ENCODE measurements around the gene COQ5. TPM values are rescaled to one million over a fixed set of nuclear protein-coding genes. Genes with fewer than 3 reads are reported as not detected.
A peak's percentile ranks its signal among the peaks of the same experiment; 100 is the strongest.

The COQ5 gene
- total and polyA plus RNA-seq, 9 donors: 20.7 to 34.0 (median 22.7) TPM

GRCh38 chr12:120538281-120539156 is 9.6 kb upstream of the COQ5 start:
- Histone ChIP-seq H3K4me3 (no peak overlapping the region), H3K9me3 (no peaks in the 10 kb centered on the region), H3K4me1 (ENCODE audit: insufficient read depth) (peaks cover 34% of the 10 kb centered on the region), H3K27me3 (no peaks in the 10 kb centered on the region), H3K27ac (peak overlapping the region in 1 of 2 donors; percentile 36), H3K36me3 (no peaks in the 10 kb centered on the region)
- DNase-seq: peak in 3 of 5 donors; percentile 33 to 61 (median 44)
- 13 to 17% (median 14%) methylated on average over 6 of the region's 6 CpGs for WGBS, 3 donors
- intact Hi-C loops (cut with DNase I): no loop called here
- no peak for TF ChIP-seq POLR2A (IDR thresholded peaks at IDR 0.05)
- TF ChIP-seq, protein P1, sequence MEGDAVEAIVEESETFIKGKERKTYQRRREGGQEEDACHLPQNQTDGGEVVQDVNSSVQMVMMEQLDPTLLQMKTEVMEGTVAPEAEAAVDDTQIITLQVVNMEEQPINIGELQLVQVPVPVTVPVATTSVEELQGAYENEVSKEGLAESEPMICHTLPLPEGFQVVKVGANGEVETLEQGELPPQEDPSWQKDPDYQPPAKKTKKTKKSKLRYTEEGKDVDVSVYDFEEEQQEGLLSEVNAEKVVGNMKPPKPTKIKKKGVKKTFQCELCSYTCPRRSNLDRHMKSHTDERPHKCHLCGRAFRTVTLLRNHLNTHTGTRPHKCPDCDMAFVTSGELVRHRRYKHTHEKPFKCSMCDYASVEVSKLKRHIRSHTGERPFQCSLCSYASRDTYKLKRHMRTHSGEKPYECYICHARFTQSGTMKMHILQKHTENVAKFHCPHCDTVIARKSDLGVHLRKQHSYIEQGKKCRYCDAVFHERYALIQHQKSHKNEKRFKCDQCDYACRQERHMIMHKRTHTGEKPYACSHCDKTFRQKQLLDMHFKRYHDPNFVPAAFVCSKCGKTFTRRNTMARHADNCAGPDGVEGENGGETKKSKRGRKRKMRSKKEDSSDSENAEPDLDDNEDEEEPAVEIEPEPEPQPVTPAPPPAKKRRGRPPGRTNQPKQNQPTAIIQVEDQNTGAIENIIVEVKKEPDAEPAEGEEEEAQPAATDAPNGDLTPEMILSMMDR (IDR thresholded peaks at IDR 0.05): no peak
- no peak for TF ChIP-seq EP300 (IDR thresholded peaks at IDR 0.05)

DNA sequence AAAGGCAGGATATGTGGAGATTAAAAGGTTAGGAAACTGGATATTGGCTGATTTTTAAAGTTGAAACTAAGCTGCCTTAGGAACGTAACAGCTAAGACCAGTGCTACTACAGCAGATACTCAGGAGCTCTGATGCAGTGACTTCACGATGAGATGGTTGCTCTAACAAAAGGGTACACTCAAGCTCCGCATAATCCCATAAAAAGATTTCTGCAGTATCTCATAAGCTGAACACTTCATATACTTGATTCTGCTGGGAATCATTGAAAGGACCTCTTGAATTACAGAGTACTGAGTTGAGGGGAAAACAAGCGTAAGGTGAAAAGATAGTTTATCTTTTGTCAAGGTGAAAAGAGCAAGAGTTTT is 8.9 kb upstream of the COQ5 start:
- Histone ChIP-seq H3K9me3 (no peaks in the 10 kb centered on the region), H3K4me1 (ENCODE audit: insufficient read depth) (peaks cover 34% of the 10 kb centered on the region), H3K27ac (peak overlapping the region in 1 of 2 donors; percentile 36), H3K27me3 (no peaks in the 10 kb centered on the region), H3K4me3 (no peak overlapping the region), H3K36me3 (no peaks in the 10 kb centered on the region)
- WGBS, 3 donors: 17 to 23% (median 18%) methylated on average over 4 of the region's 4 CpGs
- intact Hi-C loops (cut with DNase I): no loop called here
- DNase-seq: no peak
- TF ChIP-seq POLR2A (IDR thresholded peaks at IDR 0.05) (no peak), EP300 (IDR thresholded peaks at IDR 0.05) (no peak)
- TF ChIP-seq, protein P1 (IDR thresholded peaks at IDR 0.05): no peak

GRCh38 chr12:120536064-120536791 is 7.3 kb upstream of the COQ5 start:
- Histone ChIP-seq H3K27me3 (no peaks in the 10 kb centered on the region), H3K27ac (no peak overlapping the region), H3K4me3 (peak overlapping the region; percentile 81), H3K36me3 (no peaks in the 10 kb centered on the region), H3K4me1 (ENCODE audit: insufficient read depth) (peaks cover 28% of the 10 kb centered on the region), H3K9me3 (no peaks in the 10 kb centered on the region)
- no peak for DNase-seq
- intact Hi-C loops (cut with DNase I): no loop called here
- no peak for TF ChIP-seq EP300 (IDR thresholded peaks at IDR 0.05)
- TF ChIP-seq POLR2A (IDR thresholded peaks at IDR 0.05): no peak
- TF ChIP-seq, protein P1 (IDR thresholded peaks at IDR 0.05): no peak
- WGBS, 3 donors: 46 to 62% (median 53%) methylated on average over 13 of the region's 13 CpGs

GRCh38 chr12:120534703-120535655 is 6.0 kb upstream of the COQ5 start:
- Histone ChIP-seq H3K4me3 (peak overlapping the region; percentile 81), H3K4me1 (ENCODE audit: insufficient read depth) (peaks cover 24% of the 10 kb centered on the region), H3K9me3 (no peaks in the 10 kb centered on the region), H3K27ac (peak overlapping the region; percentile 70 to 76), H3K36me3 (no peaks in the 10 kb centered on the region), H3K27me3 (no peaks in the 10 kb centered on the region)
- WGBS, 3 donors: 1 to 3% (median 2%) methylated on average over 38 to 52 of the region's 52 CpGs
- no peak for TF ChIP-seq EP300 (IDR thresholded peaks at IDR 0.05)
- TF ChIP-seq, protein P1 (IDR thresholded peaks at IDR 0.05): no peak
- TF ChIP-seq POLR2A (IDR thresholded peaks at IDR 0.05): no peak
- intact Hi-C loops (cut with DNase I): no loop called here
- DNase-seq: peak in 4 of 5 donors; percentile 31 to 61 (median 54)
